ENCODE measurements around the gene ADIPOR2.

The ADIPOR2 gene

DNA sequence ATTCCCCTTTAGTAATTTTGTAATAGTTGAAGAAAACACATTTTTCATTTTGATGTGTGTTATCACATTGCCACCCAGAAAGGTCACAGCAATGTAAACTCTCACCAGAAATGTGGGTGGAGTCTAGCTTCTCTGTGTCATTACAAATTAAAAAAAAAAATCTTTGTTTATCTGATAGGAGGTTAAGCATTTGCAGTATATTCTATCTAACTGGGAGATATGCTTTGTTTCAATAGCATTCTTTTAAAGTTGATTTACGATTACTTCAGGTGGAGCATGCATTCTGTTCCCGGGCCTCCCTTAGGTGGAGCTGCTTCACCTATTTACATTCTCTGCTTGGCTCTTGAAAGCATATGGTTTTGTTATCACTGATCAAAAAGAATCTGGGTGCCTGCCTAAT lies 7.8 kb downstream of the ADIPOR2 start:
- H3K27ac ChIP-seq = no peak overlapping the region

GRCh38 chr12:1702713-1703112 lies 11.8 kb downstream of the ADIPOR2 start:
- H3K79me2 ChIP-seq = peaks cover 34% of the 10 kb centered on the region
- no peak overlapping the region for H3K4me3 ChIP-seq (ENCODE audit: low read depth, low read length)
- TF ChIP-seq, protein P1, sequence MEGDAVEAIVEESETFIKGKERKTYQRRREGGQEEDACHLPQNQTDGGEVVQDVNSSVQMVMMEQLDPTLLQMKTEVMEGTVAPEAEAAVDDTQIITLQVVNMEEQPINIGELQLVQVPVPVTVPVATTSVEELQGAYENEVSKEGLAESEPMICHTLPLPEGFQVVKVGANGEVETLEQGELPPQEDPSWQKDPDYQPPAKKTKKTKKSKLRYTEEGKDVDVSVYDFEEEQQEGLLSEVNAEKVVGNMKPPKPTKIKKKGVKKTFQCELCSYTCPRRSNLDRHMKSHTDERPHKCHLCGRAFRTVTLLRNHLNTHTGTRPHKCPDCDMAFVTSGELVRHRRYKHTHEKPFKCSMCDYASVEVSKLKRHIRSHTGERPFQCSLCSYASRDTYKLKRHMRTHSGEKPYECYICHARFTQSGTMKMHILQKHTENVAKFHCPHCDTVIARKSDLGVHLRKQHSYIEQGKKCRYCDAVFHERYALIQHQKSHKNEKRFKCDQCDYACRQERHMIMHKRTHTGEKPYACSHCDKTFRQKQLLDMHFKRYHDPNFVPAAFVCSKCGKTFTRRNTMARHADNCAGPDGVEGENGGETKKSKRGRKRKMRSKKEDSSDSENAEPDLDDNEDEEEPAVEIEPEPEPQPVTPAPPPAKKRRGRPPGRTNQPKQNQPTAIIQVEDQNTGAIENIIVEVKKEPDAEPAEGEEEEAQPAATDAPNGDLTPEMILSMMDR (IDR thresholded peaks at IDR 0.05) = no peak
- H3K4me1 ChIP-seq = peaks cover 12% of the 10 kb centered on the region
- H3K4me2 ChIP-seq (ENCODE audit: low read length) = no peak overlapping the region
- H3K27me3 ChIP-seq (ENCODE audit: control insufficient read depth, insufficient read depth, low read length) = no peaks in the 10 kb centered on the region
- no peaks in the 10 kb centered on the region for H3K9me3 ChIP-seq (ENCODE audit: control insufficient read depth, low read length)
- no peak overlapping the region for H2AFZ ChIP-seq
- no peak overlapping the region for H3K9ac ChIP-seq
- H3K27ac ChIP-seq = no peak overlapping the region
- H3K36me3 ChIP-seq (ENCODE audit: control insufficient read depth, insufficient read depth, low read length) = no peaks in the 10 kb centered on the region

More for the DNA sequence above, 7.8 kb downstream of the ADIPOR2 start:
- no peaks in the 10 kb centered on the region for H3K27me3 ChIP-seq (ENCODE audit: control insufficient read depth, insufficient read depth, low read length)
- no peak overlapping the region for H3K9ac ChIP-seq
- no peaks in the 10 kb centered on the region for H3K36me3 ChIP-seq (ENCODE audit: control insufficient read depth, insufficient read depth, low read length)
- peaks cover 34% of the 10 kb centered on the region for H3K79me2 ChIP-seq
- H3K9me3 ChIP-seq (ENCODE audit: control insufficient read depth, low read length) = no peaks in the 10 kb centered on the region
- H3K4me2 ChIP-seq (ENCODE audit: low read length) = no peak overlapping the region
- no peak overlapping the region for H2AFZ ChIP-seq
- peaks cover 9% of the 10 kb centered on the region for H3K4me1 ChIP-seq
- TF ChIP-seq, protein P1 (IDR thresholded peaks at IDR 0.05) = no peak
- no peak overlapping the region for H3K4me3 ChIP-seq (ENCODE audit: low read depth, low read length)

GRCh38 chr12:1703771-1704722 lies 13.2 kb downstream of the ADIPOR2 start:
- Histone ChIP-seq H3K4me3 (ENCODE audit: low read depth, low read length) (no peak overlapping the region), H3K36me3 (ENCODE audit: control insufficient read depth, insufficient read depth, low read length) (no peaks in the 10 kb centered on the region), H2AFZ (no peak overlapping the region), H3K79me2 (peaks cover 41% of the 10 kb centered on the region), H3K27me3 (ENCODE audit: control insufficient read depth, insufficient read depth, low read length) (no peaks in the 10 kb centered on the region), H3K9me3 (ENCODE audit: control insufficient read depth, low read length) (no peaks in the 10 kb centered on the region), H3K9ac (no peak overlapping the region), H3K27ac (no peak overlapping the region), H3K4me1 (peaks cover 10% of the 10 kb centered on the region), H3K4me2 (ENCODE audit: low read length) (no peak overlapping the region)
- TF ChIP-seq, protein P1 (IDR thresholded peaks at IDR 0.05) = no peak

- H3K4me2 ChIP-seq (ENCODE audit: low read length) = no peak overlapping the region
Observed at GRCh38 chr12:1705774-1706631, 15.1 kb downstream of the ADIPOR2 start.

More at GRCh38 chr12:1705774-1706631, 15.1 kb downstream of the ADIPOR2 start:
- Histone ChIP-seq H3K9ac (no peak overlapping the region), H3K27ac (no peak overlapping the region), H3K27me3 (ENCODE audit: control insufficient read depth, insufficient read depth, low read length) (no peaks in the 10 kb centered on the region), H3K9me3 (ENCODE audit: control insufficient read depth, low read length) (no peaks in the 10 kb centered on the region), H2AFZ (no peak overlapping the region), H3K36me3 (ENCODE audit: control insufficient read depth, insufficient read depth, low read length) (no peaks in the 10 kb centered on the region), H3K4me3 (ENCODE audit: low read depth, low read length) (no peak overlapping the region), H3K79me2 (peaks cover 51% of the 10 kb centered on the region), H3K4me1 (peaks cover 10% of the 10 kb centered on the region)
- TF ChIP-seq, protein P1 (IDR thresholded peaks at IDR 0.05) = no peak
